ENCODE measurements around the gene DMPK.

Gene DMPK

GRCh38 chr19:45782162-45782691 is at the start of gene DMPK:
TSS of gene DMPK (minus strand) at chr19:45782490. CDS start at chr19:45782352, 138 bp downstream.
- DNase-seq (ENCODE audit: low read depth) = no peak

GRCh38 chr19:45828945-45829344 is 46.7 kb upstream of the DMPK start:
- DNase-seq (ENCODE audit: low read depth) = no peak

GRCh38 chr19:45828523-45828922 is 46.2 kb upstream of the DMPK start:
- no peak for DNase-seq (ENCODE audit: low read depth)

- no peak for DNase-seq (ENCODE audit: low read depth)
Observed at GRCh38 chr19:45827459-45828093, 45.3 kb upstream of the DMPK start.

- no peak for DNase-seq (ENCODE audit: low read depth)
Observed at GRCh38 chr19:45826934-45827333, 44.6 kb upstream of the DMPK start.

- DNase-seq (ENCODE audit: low read depth) = no peak
Observed at GRCh38 chr19:45825917-45826893, 43.9 kb upstream of the DMPK start.

GRCh38 chr19:45825263-45825605 is 42.9 kb upstream of the DMPK start:
- DNase-seq (ENCODE audit: low read depth) = no peak

GRCh38 chr19:45824531-45825262 is 42.4 kb upstream of the DMPK start:
- DNase-seq (ENCODE audit: low read depth) = no peak

- DNase-seq (ENCODE audit: low read depth) = no peak
Observed at GRCh38 chr19:45824041-45824471, 41.8 kb upstream of the DMPK start.

GRCh38 chr19:45823182-45823581 is 40.9 kb upstream of the DMPK start:
- no peak for DNase-seq (ENCODE audit: low read depth)

- DNase-seq (ENCODE audit: low read depth) = no peak
Observed at GRCh38 chr19:45822716-45823115, 40.4 kb upstream of the DMPK start.

GRCh38 chr19:45821570-45821969 is 39.3 kb upstream of the DMPK start:
- no peak for DNase-seq (ENCODE audit: low read depth)

GRCh38 chr19:45821103-45821521 is 38.8 kb upstream of the DMPK start:
- no peak for DNase-seq (ENCODE audit: low read depth)

GRCh38 chr19:45820413-45821102 is 38.3 kb upstream of the DMPK start:
- DNase-seq (ENCODE audit: low read depth) = no peak

GRCh38 chr19:45819769-45820168 is 37.5 kb upstream of the DMPK start:
- DNase-seq (ENCODE audit: low read depth) = no peak

GRCh38 chr19:45817725-45818301 is 35.5 kb upstream of the DMPK start:
- DNase-seq (ENCODE audit: low read depth) = no peak

- peak; percentile 84 for DNase-seq (ENCODE audit: low read depth)
Observed at GRCh38 chr19:45817010-45817724, 34.9 kb upstream of the DMPK start.

GRCh38 chr19:45816236-45817009 is 34.1 kb upstream of the DMPK start:
- no peak for DNase-seq (ENCODE audit: low read depth)

GRCh38 chr19:45815481-45816216 is 33.4 kb upstream of the DMPK start:
- DNase-seq (ENCODE audit: low read depth) = no peak
